Endodermal cell (in vitro differentiated cells): ENCODE results near the gene TFPI2. TPM values are rescaled to one million over a fixed set of nuclear protein-coding genes. Genes with fewer than 3 reads are reported as not detected.

ENCODE experiments used
- DNase-seq: peaks from one replicate; pipeline ENCODE4 v3.0.0-alpha.2; 2017
- H3K27ac ChIP-seq: 2 replicates; pipeline ENCODE4 v1.5.1; 2013; ENCODE audit warnings: mild to moderate bottlenecking, low read depth, low read length, moderate library complexity
- H3K27me3 ChIP-seq: 2 replicates; pipeline ENCODE4 v1.6.1; 2013; ENCODE audit warnings: mild to moderate bottlenecking, low read length, moderate library complexity; ENCODE audit not compliant: insufficient read depth, control insufficient read depth, poor library complexity, severe bottlenecking
- H3K36me3 ChIP-seq: 2 replicates; pipeline ENCODE4 v1.7.0; 2013; ENCODE audit warnings: mild to moderate bottlenecking, low read length, moderate library complexity; ENCODE audit not compliant: control insufficient read depth, insufficient read depth
- H3K4me1 ChIP-seq: one replicate; pipeline ENCODE4 v1.7.0; 2013; ENCODE audit warnings: low read length; ENCODE audit not compliant: control insufficient read depth, insufficient read depth
- H3K4me3 ChIP-seq: 2 replicates; pipeline ENCODE4 v1.5.1; 2013; ENCODE audit warnings: mild to moderate bottlenecking, low read length, moderate library complexity
- H3K9ac ChIP-seq: 2 replicates; pipeline ENCODE4 v1.6.1; 2013; ENCODE audit warnings: mild to moderate bottlenecking, low read length, moderate library complexity; ENCODE audit not compliant: poor library complexity, severe bottlenecking; ENCODE audit errors: extremely low read depth
- H3K9me3 ChIP-seq: 2 replicates; pipeline ENCODE4 v1.6.1; 2013; ENCODE audit warnings: mild to moderate bottlenecking, low read length, moderate library complexity; ENCODE audit not compliant: control insufficient read depth
- H3K27ac Mint-ChIP-seq: 2 replicates; pipeline ENCODE4 v1.8.0; 2020; ENCODE audit warnings: mixed read lengths
- H3K27me3 Mint-ChIP-seq: 2 replicates; pipeline ENCODE4 v1.8.0; 2021; ENCODE audit warnings: mild to moderate bottlenecking, mixed read lengths; ENCODE audit not compliant: insufficient read depth
- H3K36me3 Mint-ChIP-seq: 2 replicates; pipeline ENCODE4 v1.8.0; 2020; ENCODE audit warnings: low read depth, mixed read lengths
- H3K4me1 Mint-ChIP-seq: 2 replicates; pipeline ENCODE4 v1.8.0; 2020; ENCODE audit warnings: mixed read lengths
- H3K4me3 Mint-ChIP-seq: 2 replicates; pipeline ENCODE4 v1.8.0; 2020; ENCODE audit warnings: mild to moderate bottlenecking, moderate library complexity, mixed read lengths
- H3K9me3 Mint-ChIP-seq: 2 replicates; pipeline ENCODE4 v1.8.0; 2020; ENCODE audit warnings: mild to moderate bottlenecking, mixed read lengths
- WGBS, 2 experiments: methylation state at CpG; one replicate each; pipeline versions ENCODE4 v1.1.5 to v1.1.7; 2013; ENCODE audit warnings: missing lambda C conversion rate in 2 of 2, mixed read lengths in 1 of 2; ENCODE audit not compliant: insufficient coverage in 1 of 2, insufficient read length in 1 of 2; 5-methylcytosine and 5-hydroxymethylcytosine counted together
- total RNA-seq, 2 donors: library from RNA; stranded (reverse); fragmentation: NEBNext Ultra II Directional in 1 of 2; extraction: Animal tissue kit (Norgen Biotek cat#: 25700) in 1 of 2; gene quantifications; 2 replicates in 1 of 2; 3 replicates in 1 of 2; pipeline ENCODE4 v1.2.1, GENCODE V29; 2021
- TF ChIP-seq, protein P1 (sequence below): fragments of 200-600 bp; sonication (generic); conservative IDR thresholded peaks from 2 replicates; pipeline ENCODE4 v1.5.0; 2021; ENCODE audit warnings: antibody characterized with exemption, mild to moderate bottlenecking

TFPI2 gene
- total RNA-seq, 2 donors from 2014 or later: 2.3 to 3.1 TPM

DNA sequence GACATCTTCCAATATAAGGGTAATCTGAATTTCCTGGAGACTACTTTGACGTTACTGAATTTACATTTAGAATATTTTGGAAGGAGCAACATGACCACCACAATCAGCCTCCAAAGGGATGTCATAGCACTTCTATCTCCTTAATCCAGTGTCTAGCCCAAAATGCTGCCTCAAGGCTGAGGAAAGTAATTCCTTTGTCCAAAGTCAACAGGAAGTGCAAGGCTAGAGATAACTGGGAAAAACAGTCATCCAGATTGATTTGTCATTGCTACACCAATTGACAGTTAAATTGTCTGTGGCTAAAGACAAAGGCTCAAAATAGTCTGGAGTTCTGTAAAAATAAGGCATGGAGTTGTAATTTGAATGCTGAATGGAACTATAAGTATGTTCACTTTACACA, 3.9 kb upstream of the TFPI2 start:
- H3K9ac ChIP-seq: no peak overlapping the region
- H3K9me3 ChIP-seq: no peaks in the 10 kb centered on the region
- Mint-ChIP-seq H3K4me3 (no peak overlapping the region), H3K27ac (no peak overlapping the region), H3K4me1 (peaks cover 5% of the 10 kb centered on the region), H3K36me3 (no peaks in the 10 kb centered on the region), H3K27me3 (peaks cover 46% of the 10 kb centered on the region), H3K9me3 (no peaks in the 10 kb centered on the region)
- H3K4me3 ChIP-seq: no peak overlapping the region
- peaks cover 32% of the 10 kb centered on the region for H3K27me3 ChIP-seq
- no peak overlapping the region for H3K27ac ChIP-seq
- no peak for DNase-seq
- WGBS, 2 experiments: 93 to 100% methylated on average over 1 of the region's 1 CpG
- H3K36me3 ChIP-seq: no peaks in the 10 kb centered on the region
- TF ChIP-seq, protein P1, sequence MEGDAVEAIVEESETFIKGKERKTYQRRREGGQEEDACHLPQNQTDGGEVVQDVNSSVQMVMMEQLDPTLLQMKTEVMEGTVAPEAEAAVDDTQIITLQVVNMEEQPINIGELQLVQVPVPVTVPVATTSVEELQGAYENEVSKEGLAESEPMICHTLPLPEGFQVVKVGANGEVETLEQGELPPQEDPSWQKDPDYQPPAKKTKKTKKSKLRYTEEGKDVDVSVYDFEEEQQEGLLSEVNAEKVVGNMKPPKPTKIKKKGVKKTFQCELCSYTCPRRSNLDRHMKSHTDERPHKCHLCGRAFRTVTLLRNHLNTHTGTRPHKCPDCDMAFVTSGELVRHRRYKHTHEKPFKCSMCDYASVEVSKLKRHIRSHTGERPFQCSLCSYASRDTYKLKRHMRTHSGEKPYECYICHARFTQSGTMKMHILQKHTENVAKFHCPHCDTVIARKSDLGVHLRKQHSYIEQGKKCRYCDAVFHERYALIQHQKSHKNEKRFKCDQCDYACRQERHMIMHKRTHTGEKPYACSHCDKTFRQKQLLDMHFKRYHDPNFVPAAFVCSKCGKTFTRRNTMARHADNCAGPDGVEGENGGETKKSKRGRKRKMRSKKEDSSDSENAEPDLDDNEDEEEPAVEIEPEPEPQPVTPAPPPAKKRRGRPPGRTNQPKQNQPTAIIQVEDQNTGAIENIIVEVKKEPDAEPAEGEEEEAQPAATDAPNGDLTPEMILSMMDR: no peak
- no peaks in the 10 kb centered on the region for H3K4me1 ChIP-seq

GRCh38 chr7:93890041-93890463, 501 bp downstream of the TFPI2 start:
- Mint-ChIP-seq H3K4me1 (peaks cover 4% of the 10 kb centered on the region), H3K4me3 (peak overlapping the region; percentile 74), H3K27me3 (peaks cover 57% of the 10 kb centered on the region), H3K36me3 (no peaks in the 10 kb centered on the region), H3K9me3 (no peaks in the 10 kb centered on the region), H3K27ac (no peak overlapping the region)
- no peak overlapping the region for H3K9ac ChIP-seq
- peak overlapping the region; percentile 85 for H3K4me3 ChIP-seq
- no peaks in the 10 kb centered on the region for H3K4me1 ChIP-seq
- H3K36me3 ChIP-seq: no peaks in the 10 kb centered on the region
- no peak overlapping the region for H3K27ac ChIP-seq
- DNase-seq: no peak
- H3K9me3 ChIP-seq: no peaks in the 10 kb centered on the region
- peaks cover 45% of the 10 kb centered on the region for H3K27me3 ChIP-seq
- TF ChIP-seq, protein P1: peak; percentile 24
- 1 to 3% methylated on average over 15 to 28 of the region's 28 CpGs for WGBS, 2 experiments

GRCh38 chr7:93889261-93889660, 1.3 kb downstream of the TFPI2 start:
- TF ChIP-seq, protein P1: no peak

More at GRCh38 chr7:93889261-93889660, 1.3 kb downstream of the TFPI2 start:
- DNase-seq: no peak
- Mint-ChIP-seq H3K4me3 (no peak overlapping the region), H3K27me3 (peaks cover 57% of the 10 kb centered on the region), H3K36me3 (no peaks in the 10 kb centered on the region), H3K27ac (no peak overlapping the region), H3K9me3 (no peaks in the 10 kb centered on the region), H3K4me1 (peaks cover under 1% of the 10 kb centered on the region)
- Histone ChIP-seq H3K27me3 (peaks cover 45% of the 10 kb centered on the region), H3K4me1 (no peaks in the 10 kb centered on the region), H3K9ac (no peak overlapping the region), H3K9me3 (no peaks in the 10 kb centered on the region), H3K36me3 (no peaks in the 10 kb centered on the region), H3K4me3 (no peak overlapping the region), H3K27ac (no peak overlapping the region)
- WGBS, 2 experiments: 87% methylated on average over 1 of the region's 3 CpGs; no CpG with 5 or more reads in 1 of the 2 experiments
